ENCODE data around the gene SYNE1. TPM values are rescaled to one million over a fixed set of nuclear protein-coding genes. Genes with fewer than 3 reads are reported as not detected.

Gene SYNE1
- total and polyA plus RNA-seq, 2 of the 8 experiments (the other 6 are each of a cell fraction or from before 2014, with no cell fraction given), result 2.8 to 5.5 TPM

DNA sequence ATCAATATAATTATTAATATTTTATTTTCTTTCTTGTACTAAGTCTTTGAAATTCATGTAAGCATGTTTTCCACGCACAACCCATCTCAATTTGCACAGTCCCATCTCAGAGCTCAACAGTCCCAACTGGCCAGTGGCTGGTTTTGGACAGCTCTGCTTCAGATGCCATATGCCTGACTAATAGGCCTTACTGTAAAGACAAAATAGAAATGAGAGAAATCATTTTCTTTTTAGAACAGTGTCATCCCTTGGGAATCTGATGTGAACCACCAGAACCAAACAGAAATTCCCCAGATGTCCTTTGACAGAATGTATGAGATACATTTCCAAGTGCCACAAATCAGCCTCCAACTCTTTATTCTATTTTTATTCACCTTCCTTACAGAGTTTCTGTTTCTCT, 490.8 kb downstream of the SYNE1 start (continued):
- TF ChIP-seq CHD7 (IDR thresholded peaks at IDR 0.05; ENCODE audit: insufficient replicate concordance, low read length) (no peak), SP2 (IDR thresholded peaks at IDR 0.05; ENCODE audit: low read length) (no peak), HDAC2 (IDR thresholded peaks at IDR 0.05; ENCODE audit: borderline replicate concordance in 1 of 2, low read depth in 2 of 2, low read length in 2 of 2) (no peak), YY1 (IDR thresholded peaks at IDR 0.05; ENCODE audit: low read depth, low read length) (no peak), RNF2 (IDR thresholded peaks at IDR 0.05; ENCODE audit: borderline replicate concordance, low read depth, low read length, missing control alignments, poor library complexity, severe bottlenecking) (no peak), TCF12 (IDR thresholded peaks at IDR 0.05; ENCODE audit: low read depth, low read length) (no peak), BCL11A (IDR thresholded peaks at IDR 0.05; ENCODE audit: low read depth in 2 of 2, low read length in 2 of 2) (no peak)
- TF ChIP-seq, protein P1, sequence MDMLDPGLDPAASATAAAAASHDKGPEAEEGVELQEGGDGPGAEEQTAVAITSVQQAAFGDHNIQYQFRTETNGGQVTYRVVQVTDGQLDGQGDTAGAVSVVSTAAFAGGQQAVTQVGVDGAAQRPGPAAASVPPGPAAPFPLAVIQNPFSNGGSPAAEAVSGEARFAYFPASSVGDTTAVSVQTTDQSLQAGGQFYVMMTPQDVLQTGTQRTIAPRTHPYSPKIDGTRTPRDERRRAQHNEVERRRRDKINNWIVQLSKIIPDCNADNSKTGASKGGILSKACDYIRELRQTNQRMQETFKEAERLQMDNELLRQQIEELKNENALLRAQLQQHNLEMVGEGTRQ (IDR thresholded peaks at IDR 0.05; ENCODE audit: low read length), result no peak

Measured in H1 (cell line).